HK-2 (cell line): ENCODE measurements around the gene IGFL1.
A peak's percentile ranks its signal among the peaks of the same experiment; 100 is the strongest.
"Not testable (repeated sequence)": the region's sequence is repeated elsewhere in the genome, so short reads cannot be mapped to it uniquely, and the experiment has no call there.

Source experiments
- DNase-seq: peaks from one replicate; pipeline ENCODE4 v3.0.0-alpha.2; 2018; ENCODE audit not compliant: unreplicated experiment

Gene IGFL1

GRCh38 chr19:46202426-46202825, 27.1 kb upstream of the IGFL1 start:
- no peak for DNase-seq

- DNase-seq: no peak
Measured at GRCh38 chr19:46202872-46203860, 26.4 kb upstream of the IGFL1 start.

- DNase-seq: no peak
Measured at GRCh38 chr19:46204008-46204407, 25.5 kb upstream of the IGFL1 start.

- no peak for DNase-seq
Measured at GRCh38 chr19:46205183-46205984, 24.2 kb upstream of the IGFL1 start.

- DNase-seq: no peak
Measured at GRCh38 chr19:46206176-46206575, 23.4 kb upstream of the IGFL1 start.

- no peak for DNase-seq
Measured at GRCh38 chr19:46206682-46207081, 22.9 kb upstream of the IGFL1 start.

GRCh38 chr19:46207858-46208257, 21.7 kb upstream of the IGFL1 start:
- not testable (repeated sequence) for DNase-seq

GRCh38 chr19:46209051-46209450, 20.5 kb upstream of the IGFL1 start:
- no peak for DNase-seq

GRCh38 chr19:46209472-46209871, 20.1 kb upstream of the IGFL1 start:
- no peak for DNase-seq

- no peak for DNase-seq
Measured at GRCh38 chr19:46210669-46211068, 18.9 kb upstream of the IGFL1 start.

GRCh38 chr19:46211201-46211881, 18.2 kb upstream of the IGFL1 start:
- peak; percentile 10 for DNase-seq

- not testable (repeated sequence) for DNase-seq
Measured at GRCh38 chr19:46212592-46212991, 16.9 kb upstream of the IGFL1 start.

GRCh38 chr19:46213156-46213555, 16.4 kb upstream of the IGFL1 start:
- no peak for DNase-seq

- DNase-seq: no peak
Measured at GRCh38 chr19:46213806-46214205, 15.7 kb upstream of the IGFL1 start.

- no peak for DNase-seq
Measured at GRCh38 chr19:46216612-46217011, 12.9 kb upstream of the IGFL1 start.

GRCh38 chr19:46217476-46217875, 12.1 kb upstream of the IGFL1 start:
- DNase-seq: no peak

GRCh38 chr19:46218160-46218559, 11.4 kb upstream of the IGFL1 start:
- peak; percentile 38 for DNase-seq

- DNase-seq: no peak
Measured at GRCh38 chr19:46220038-46220615, 9.4 kb upstream of the IGFL1 start.

- DNase-seq: no peak
Measured at GRCh38 chr19:46221152-46221551, 8.4 kb upstream of the IGFL1 start.

GRCh38 chr19:46221981-46222610, 7.4 kb upstream of the IGFL1 start:
- peak; percentile 63 for DNase-seq

- DNase-seq: peak; percentile 49
Measured at GRCh38 chr19:46223787-46224186, 5.8 kb upstream of the IGFL1 start.
